Right ventricle myocardium inferior (tissue), 1 donor: ENCODE data around the gene MPC2. TPM values are rescaled to one million over a fixed set of nuclear protein-coding genes. Genes with fewer than 3 reads are reported as not detected.

Experiments used
- ATAC-seq: fragments of 200-7000 bp; cut with Tn5 transposase; one replicate; pipeline ENCODE4 v1.9.1; 2020; ENCODE audit warnings: mild to moderate bottlenecking, moderate library complexity
- DNase-seq: peaks from one replicate; pipeline ENCODE4 v3.0.0; 2021; ENCODE audit errors: missing footprints
- intact Hi-C: fragments of 100-400 bp; cut with DNase I; formaldehyde crosslinking; loops from one replicate; pipeline ENCODE4 v1.11.0; 2022
- long read RNA-seq: library from polyadenylated mRNA; unstranded; transcript quantifications from one replicate; pipeline ENCODE4 v2.0.0, GENCODE V29; 2021
- total RNA-seq: library from RNA; stranded (reverse); fragmentation: NEBNext Ultra II Directional; extraction: Animal tissue kit (Norgen Biotek cat#: 25700); gene quantifications from one replicate; pipeline ENCODE4 v1.2.1, GENCODE V29; 2021
- donor health status: DM: no; HTN: yes; CAD: no; lungs with severe emphysema.

MPC2 gene
- total RNA-seq: 233 TPM
- long read RNA-seq, transcript MPC2-202 (5 exons, 2,177 nt): major isoform, 109 of 117 reads
- long read RNA-seq, partial matches to known transcripts: 7 of 117 reads
- long read RNA-seq, other reads (novel, unspliced or antisense): 1 of 117 reads

DNA sequence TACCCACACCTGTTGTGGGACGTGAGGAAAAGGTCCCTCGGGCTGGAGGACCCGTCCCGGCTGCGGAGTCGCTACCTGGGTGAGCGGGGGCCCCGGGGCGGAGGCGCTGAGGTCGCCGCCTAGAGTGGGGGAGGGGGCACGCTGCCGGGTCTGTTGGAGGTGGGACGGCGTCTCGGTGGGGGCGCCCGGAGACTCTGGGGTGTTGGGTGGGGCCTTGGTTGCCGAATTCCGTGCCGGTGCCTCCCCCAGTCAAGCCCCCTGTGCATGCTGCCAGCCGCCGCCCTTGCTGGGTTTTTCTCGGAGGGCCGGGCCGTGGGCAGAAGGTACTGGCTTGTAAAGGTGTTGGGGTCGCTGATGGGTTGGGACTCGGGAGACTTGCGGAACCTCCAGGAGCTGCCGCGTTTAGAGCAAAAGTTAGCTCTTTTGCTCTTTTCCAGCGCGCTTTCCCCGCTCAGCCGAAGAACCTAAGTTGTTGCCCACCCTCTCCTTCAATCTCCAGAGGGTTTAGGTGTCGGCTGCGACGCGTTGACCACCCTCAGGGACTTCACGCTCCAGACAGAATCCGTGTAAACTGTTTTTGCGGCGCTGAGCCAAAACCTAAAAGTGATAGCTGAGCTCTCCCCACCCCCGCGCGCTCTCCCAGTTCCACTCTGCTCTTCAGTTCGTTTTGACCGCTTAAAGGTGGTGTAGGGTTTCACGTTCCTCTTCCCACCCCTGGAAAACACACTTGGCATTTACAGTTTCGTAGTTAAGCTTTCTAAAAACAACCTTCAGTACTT lies at the start of gene MPC2:
Gene MPC2, minus strand, starts transcription at position 143 of the 779 bp plus-strand sequence. CDS start 1,231 bp downstream, outside the sequence.
- peak; percentile 87 for DNase-seq
- peak; percentile 58 for ATAC-seq
- intact Hi-C loops: loop anchor here (1.0 to 10.0 kb wide), 5 partner anchors 65 to 222 kb away; partner anchors contain the start of gene MPZL1

DNA sequence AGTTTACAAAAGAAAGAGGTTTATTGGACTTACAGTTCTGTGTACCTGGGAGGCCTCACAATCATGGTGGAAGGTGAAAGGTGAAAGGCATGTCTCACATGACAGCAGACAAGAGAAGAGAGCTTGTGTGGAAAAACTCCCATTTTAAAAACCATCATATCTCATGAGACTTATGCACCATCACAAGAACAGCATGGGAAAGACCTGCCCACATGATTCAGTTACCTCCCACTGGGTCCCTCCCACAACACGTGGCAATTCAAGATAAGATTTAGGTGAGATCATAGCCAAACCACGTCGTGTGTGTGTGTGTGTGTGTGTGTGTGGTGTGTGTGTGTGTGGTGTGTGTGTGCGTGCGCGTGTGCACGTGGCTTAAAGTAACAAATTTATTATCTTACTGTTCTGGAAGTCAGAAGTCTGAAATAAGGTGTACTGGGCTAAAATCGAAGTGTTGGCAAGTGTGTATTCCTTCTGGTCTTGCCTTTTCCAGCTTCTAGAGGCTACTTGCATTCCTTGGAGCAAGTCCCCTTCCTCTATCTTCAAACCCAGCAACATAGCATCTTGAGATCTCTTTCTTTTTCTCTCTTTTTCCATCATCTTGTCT lies 48.1 kb upstream of the MPC2 start:
- intact Hi-C loops: no loop called here
- ATAC-seq: no peak
- no peak for DNase-seq

DNA sequence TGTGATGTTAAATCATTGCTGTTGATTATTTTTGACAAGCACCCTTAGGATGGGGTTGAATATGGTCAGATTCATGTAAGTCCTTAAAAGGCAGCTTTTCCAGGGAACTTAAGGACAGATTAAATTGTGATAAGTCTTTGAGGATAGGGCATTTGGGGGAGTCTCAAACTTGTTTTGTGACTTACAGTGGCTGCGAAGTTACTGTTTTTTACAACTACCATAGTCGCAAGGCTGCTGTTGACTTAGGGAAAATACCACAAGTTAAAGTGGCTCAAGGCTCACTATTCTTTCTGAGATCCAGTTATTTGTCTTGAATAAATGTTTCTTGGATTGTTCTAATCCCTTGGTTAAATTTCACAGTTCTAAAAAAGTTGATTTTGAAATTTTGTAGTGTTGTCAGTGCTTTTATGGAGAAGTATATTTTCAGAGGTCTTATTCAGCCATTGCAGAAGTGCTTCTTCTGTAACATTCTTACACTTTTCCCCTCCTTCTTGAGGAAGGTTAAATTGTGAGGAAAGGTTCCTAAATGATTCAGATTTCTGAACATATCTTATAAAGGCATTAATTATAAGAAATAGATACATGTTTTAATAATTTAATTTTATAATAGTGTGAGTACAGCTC lies 47.0 kb upstream of the MPC2 start:
- intact Hi-C loops: no loop called here
- DNase-seq (no peak), ATAC-seq (no peak)

DNA sequence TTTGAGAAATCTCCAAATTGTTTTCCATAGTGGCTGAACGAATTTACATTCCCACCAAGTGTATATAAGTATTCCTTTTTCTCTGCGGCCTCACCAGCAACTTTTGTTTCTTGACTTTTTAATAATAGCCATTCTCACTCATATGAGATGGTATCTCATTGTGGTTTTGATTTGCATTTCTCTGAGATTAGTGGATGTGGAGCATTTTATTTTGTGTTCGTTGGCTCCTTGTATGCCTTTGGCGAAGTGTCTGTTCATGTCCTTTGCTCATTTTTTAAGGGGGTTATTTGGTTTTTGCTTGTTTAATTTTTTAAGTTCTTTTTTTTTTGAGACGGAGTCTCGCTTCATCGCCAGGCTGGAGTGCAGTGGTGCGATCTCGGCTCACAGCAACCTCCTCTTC lies 45.1 kb upstream of the MPC2 start:
- ATAC-seq (no peak), DNase-seq (no peak)
- intact Hi-C loops: no loop called here

DNA sequence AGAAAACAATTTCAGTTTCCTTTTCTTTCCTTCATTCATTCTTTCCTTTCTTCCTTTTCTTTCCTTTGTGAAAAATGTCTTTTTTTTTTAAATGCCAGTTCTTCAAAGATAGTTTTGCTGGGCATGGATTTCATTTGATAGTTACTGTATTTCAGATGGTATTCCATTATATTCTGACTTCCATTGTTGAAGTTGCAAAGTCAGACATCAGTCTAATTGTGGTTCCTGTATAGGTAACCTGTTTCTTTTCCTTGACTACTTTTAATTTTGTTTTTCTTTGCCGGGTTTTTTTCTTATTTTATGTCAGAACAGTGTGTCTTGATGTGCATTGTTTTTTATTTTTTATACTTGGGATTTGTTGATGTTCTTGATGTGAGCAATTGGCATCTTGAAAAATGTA lies 40.4 kb upstream of the MPC2 start:
- intact Hi-C loops: no loop called here
- ATAC-seq (no peak), DNase-seq (no peak)

DNA sequence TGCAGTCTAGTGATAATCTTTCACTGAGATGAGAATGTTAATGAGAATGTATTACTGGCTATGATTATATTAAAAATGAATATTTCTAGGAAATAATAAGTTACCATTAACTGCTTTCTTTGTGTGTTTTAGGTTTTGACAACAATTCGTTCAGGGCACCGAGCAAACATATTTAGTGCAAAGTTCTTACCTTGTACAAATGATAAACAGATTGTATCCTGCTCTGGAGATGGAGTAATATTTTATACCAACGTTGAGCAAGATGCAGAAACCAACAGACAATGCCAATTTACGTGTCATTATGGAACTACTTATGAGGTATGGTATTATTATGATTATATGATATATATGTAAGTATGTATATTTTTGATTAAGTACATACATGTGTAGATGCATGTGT lies 37.8 kb upstream of the MPC2 start:
- DNase-seq: no peak
- intact Hi-C loops: no loop called here
- ATAC-seq: no peak

DNA sequence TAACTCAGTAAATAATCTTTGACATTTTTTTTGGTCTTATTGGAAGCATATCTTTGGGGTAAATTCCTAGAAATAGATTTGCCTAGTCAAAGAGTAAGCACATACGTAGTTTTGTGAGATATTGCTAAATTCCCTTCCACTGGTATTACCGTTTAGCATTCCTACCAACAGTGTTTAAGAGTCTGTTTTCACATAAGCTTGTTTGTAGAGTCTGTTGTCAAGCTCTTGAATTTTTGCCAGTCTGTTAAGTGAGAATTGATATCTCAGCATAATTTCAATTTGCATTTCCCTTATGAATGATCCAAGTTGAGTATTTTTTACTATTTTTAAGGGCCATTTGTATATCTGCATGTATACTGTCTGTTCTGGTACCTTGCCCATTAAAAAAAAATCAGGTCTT lies 37.0 kb upstream of the MPC2 start:
- intact Hi-C loops: no loop called here
- no peak for ATAC-seq

DNA sequence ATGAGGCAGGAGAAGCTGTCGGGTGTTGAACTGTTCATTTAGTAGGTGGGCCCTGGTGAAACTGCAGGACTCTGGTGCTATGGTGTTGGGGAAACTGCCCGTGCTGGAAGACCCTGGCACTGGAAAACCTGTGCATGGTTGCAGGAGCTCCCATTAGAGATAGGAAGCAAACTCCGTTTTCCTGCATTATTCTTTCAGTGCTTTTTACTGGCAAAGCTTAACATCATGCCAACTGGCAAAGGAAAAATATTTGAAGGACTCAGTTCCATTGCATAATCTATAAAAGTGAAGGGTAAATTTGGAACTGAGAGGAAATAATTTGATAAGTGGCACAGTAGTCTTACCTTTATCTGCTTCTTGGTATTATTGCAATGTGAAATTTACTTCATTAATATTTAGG lies 31.7 kb upstream of the MPC2 start:
- DNase-seq: no peak
- intact Hi-C loops: no loop called here
- no peak for ATAC-seq

More for the DNA sequence above, 37.0 kb upstream of the MPC2 start:
- no peak for DNase-seq

DNA sequence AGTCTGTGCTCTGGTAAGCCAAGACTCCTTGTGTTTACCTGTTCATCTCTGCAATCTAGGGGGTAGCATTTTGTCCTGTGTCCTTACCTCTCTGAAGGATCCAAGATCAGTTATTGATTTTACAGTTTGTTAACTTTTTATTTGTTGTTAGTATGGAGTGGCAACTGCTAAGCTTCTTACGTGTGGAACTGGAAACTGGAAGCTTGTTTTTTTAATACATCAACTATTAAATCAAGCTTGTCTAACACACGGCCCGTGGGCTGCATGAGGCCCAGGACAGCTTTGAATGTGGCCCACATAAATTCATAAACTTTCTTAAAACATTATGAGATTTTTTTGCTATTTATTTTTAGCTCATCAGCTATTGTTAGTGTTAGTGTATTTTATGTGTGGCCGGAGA lies 29.2 kb upstream of the MPC2 start:
- intact Hi-C loops: no loop called here
- DNase-seq (no peak), ATAC-seq (no peak)

DNA sequence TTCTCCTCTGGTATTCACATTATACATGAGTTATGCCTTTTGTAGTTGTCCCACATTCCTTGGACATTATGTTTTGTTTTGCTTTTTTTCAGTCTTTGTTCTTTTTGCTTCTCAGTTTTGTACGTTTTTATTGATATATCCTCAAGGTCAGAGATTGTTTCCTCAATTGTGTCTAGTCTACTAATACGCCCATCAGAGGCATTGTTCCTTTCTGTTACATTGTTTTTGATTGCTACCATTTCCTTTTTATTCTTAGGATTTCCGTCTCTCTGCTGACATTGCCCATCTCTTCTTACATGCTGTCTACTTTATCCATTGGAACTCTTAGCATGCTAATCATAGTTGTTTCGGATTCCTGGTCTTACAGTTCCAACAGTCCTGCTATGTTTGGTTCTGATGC lies 27.8 kb upstream of the MPC2 start:
- DNase-seq (no peak), ATAC-seq (no peak)
- intact Hi-C loops: no loop called here

DNA sequence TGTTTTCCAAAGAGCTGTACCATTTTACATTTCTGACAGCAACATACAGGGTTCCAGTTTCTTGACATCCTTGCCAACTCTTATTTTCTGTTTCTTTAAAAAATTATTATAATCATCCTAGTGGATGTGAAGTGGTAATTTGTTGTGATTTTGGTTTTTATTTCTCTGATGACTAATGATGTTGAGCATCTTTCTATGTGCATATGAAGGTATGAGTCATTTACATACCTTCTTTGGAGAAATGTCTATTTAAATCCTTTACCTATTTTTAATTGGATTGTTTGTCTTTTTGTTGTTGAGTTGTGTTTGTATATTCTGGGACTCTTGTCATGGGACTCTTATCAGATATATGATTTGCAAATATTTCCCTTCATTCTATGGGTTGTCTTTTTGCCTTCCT lies 20.8 kb upstream of the MPC2 start:
- intact Hi-C loops: no loop called here
- no peak for DNase-seq
- no peak for ATAC-seq

DNA sequence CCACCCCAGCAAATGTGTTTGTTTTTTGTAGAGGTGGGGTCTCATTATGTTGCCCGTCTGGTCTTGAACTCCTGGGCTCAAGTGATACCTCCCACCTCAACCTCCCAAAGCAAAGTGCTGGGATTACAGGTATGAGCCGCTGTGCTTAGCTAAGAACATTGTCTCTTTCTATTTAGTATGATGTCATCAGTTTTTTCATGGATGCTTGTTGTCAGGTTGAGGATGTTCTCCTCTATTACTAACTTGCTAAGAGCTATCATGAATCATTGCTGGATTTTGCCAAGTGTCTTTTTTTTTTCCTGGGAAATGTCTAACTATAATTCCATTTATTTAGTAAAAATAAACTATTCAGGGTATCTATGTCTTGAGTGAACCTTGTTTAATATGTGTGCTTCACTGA lies 19.0 kb upstream of the MPC2 start:
- no peak for ATAC-seq
- no peak for DNase-seq
- intact Hi-C loops: no loop called here

DNA sequence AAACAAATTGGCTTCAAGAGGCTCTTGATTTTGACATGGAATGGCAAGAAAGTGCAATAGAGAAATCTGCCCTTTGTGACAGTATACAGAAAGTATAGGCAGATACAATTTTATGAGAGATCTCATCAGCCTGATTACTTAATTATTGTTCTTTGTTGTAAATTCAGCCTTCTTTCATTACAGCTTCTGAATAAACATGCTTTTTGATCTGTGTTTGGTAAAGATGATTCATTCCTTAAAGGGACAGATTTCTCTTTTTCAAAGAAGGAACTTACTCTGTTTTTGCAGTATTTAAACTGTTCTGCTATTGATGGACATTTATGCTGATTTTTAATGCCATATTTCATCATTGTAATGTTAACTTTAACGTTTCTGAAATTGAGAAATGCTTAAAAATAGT lies 13.7 kb upstream of the MPC2 start:
- intact Hi-C loops: no loop called here
- DNase-seq (no peak), ATAC-seq (no peak)

DNA sequence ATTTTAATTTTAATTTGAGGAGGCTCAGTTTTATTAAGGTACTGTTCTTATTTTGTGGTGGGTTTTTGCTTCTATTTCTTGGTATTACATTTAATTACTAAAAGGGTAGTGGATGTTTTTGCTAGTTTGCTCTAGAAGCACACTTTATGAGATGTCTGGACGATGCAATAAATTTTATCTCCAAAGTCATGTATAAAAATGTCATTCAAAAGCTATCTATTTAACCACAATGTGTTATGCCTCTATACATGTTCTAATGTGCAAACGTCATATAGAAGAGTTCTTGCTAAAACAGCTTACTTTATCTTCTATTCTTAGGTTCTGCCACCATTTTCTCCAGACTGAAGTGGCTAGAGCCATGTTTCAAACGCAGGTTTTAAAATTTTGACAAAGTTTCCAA lies 12.9 kb upstream of the MPC2 start:
- intact Hi-C loops: no loop called here
- ATAC-seq: no peak
- DNase-seq: no peak

DNA sequence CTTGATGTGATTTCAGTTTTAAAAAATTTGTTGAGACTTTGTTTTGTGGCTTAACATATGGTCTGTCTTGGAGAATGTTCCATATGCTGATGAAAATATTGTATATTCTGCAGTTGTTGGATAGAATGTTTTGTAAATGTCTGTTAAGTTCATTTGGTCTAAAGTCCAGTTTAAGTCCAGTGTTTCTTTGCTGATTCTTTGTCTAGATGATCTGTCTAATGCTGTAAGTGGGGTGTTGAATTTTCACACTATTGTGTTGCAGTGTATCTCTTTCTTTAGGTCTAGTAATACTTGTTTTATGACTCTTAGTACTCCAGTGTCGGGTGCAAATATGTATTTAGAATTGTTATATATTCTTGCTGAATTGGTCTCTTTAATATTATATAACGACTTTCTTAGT lies 10.9 kb upstream of the MPC2 start:
- intact Hi-C loops: no loop called here
- ATAC-seq: no peak
- DNase-seq: no peak

DNA sequence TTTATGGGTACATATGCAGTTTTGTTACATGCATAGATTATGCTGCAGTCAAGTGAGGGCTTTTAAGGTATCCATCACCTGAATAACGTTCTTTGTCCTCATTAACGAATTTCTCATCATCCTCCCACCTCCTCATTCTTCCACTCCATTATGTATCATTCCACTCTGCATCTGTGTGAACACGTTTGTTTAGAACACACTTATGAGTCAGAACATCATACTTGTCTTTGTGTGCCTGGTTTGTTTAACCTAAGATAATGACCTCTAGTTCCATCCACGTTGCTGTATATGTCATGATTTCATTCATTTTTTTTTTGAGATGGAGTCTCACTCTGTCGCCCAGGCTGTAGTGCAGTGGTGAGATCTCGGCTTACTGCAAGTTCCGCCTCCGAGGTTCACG lies 6.7 kb upstream of the MPC2 start:
- DNase-seq: no peak
- no peak for ATAC-seq
- intact Hi-C loops: no loop called here

DNA sequence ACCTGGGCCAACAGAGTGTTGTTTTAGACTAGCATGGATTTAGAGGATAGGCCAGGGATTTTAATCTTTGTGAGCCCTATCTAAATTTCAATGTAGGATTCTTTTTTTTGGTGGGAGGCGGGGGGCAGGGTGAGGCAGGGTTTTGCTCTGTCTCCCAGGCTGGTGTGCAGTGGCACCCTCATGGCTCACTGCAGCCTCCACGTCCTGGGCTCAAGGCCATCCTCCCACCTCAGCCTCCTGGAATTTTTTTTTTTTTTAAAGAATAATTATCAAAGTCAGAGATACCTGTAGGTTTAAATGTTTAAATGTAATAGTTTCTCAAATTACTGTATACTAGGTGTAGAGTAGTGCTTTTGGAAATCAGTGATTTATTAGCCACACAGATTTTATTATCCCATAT lies 3.4 kb upstream of the MPC2 start:
- DNase-seq: no peak
- no peak for ATAC-seq
- intact Hi-C loops: no loop called here

DNA sequence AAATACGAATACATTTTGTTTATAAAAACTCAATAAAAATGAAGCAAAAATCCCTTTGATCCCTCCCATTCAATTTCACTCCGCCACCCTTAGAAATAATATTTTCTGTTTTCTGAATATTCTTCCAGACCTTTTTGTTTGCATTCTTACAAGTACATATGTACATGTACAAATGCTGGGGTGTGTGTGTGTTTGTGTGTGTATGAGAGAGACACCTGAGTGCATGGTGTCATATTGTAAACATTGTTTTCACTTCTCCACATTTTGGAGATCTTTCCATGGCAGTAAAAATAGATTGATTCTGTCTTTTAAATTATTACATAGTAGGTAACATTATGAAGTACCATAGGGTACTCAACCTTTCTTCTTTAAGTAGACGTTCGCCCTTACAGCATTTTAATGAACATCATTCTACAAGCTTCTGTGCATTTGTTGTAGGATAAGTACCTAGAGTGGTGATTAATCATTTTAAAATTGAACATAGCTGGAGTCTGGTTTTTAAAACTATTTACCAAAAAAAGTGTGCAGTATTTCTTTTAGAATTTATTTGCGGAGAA lies 1.3 kb upstream of the MPC2 start:
- intact Hi-C loops: loop anchor here (5.0 to 10.0 kb wide), 3 partner anchors 64 to 147 kb away; no protein-coding TSS in a partner anchor
- no peak for ATAC-seq
- DNase-seq: no peak

DNA sequence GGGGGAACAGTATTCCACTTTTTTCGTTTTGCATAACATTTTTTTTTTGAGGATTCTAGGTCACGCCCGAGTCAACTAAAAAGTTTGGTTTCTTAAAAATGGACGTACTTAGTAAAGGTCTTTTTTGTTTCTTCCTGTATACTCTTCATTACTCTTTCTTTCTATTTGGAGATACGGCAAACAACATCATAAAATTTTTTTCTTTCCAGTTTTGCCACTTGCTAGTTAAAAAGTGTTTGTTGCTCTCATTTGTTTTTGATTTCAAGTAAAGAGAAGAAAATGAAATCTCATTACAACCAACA lies 788 bp upstream of the MPC2 start:
- no peak for DNase-seq
- ATAC-seq: no peak
- intact Hi-C loops: loop anchor here (2.0 to 10.0 kb wide), 4 partner anchors 65 to 223 kb away; no protein-coding TSS in a partner anchor
